ENCODE results near the gene ZNG1F.
"Not testable (repeated sequence)": the region's sequence is repeated elsewhere in the genome, so short reads cannot be mapped to it uniquely, and the experiment has no call there.

The ZNG1F gene

GRCh38 chr9:41189217-41189616 lies at the start of gene ZNG1F:
Gene ZNG1F, minus strand, starts transcription at chr9:41189317. Its CDS starts 59 bp downstream, at chr9:41189258.
- DNase-seq (ENCODE audit: low read depth in 1 of 2, low spot score in 1 of 2); in situ Hi-C loops (cut with HindIII; ENCODE audit: low pct_unique_long_range_greater_than_20kb, low sequenced_read_pairs): not testable (repeated sequence)

GRCh38 chr9:41237110-41237749 lies 48.1 kb upstream of the ZNG1F start:
- peak in 1 of 2 experiments; percentile 15 for DNase-seq (ENCODE audit: low read depth in 1 of 2, low spot score in 1 of 2)
- in situ Hi-C loops (cut with HindIII; ENCODE audit: low pct_unique_long_range_greater_than_20kb, low sequenced_read_pairs), result not testable (repeated sequence)

- DNase-seq (ENCODE audit: low read depth in 1 of 2, low spot score in 1 of 2); in situ Hi-C loops (cut with HindIII; ENCODE audit: low pct_unique_long_range_greater_than_20kb, low sequenced_read_pairs): not testable (repeated sequence)
Observed at GRCh38 chr9:41236486-41237109, 47.5 kb upstream of the ZNG1F start.

- in situ Hi-C loops (cut with HindIII; ENCODE audit: low pct_unique_long_range_greater_than_20kb, low sequenced_read_pairs), result not testable (repeated sequence)
- DNase-seq (ENCODE audit: low read depth in 1 of 2, low spot score in 1 of 2), result peak in 1 of 2 experiments; percentile 47
Observed at GRCh38 chr9:41234811-41235805, 46.0 kb upstream of the ZNG1F start.

GRCh38 chr9:41234221-41234620 lies 45.1 kb upstream of the ZNG1F start:
- DNase-seq (ENCODE audit: low read depth in 1 of 2, low spot score in 1 of 2); in situ Hi-C loops (cut with HindIII; ENCODE audit: low pct_unique_long_range_greater_than_20kb, low sequenced_read_pairs): not testable (repeated sequence)

- peak in 1 of 2 experiments; percentile 29 for DNase-seq (ENCODE audit: low read depth in 1 of 2, low spot score in 1 of 2)
- in situ Hi-C loops (cut with HindIII; ENCODE audit: low pct_unique_long_range_greater_than_20kb, low sequenced_read_pairs), result not testable (repeated sequence)
Observed at GRCh38 chr9:41232326-41232725, 43.2 kb upstream of the ZNG1F start.

- in situ Hi-C loops (cut with HindIII; ENCODE audit: low pct_unique_long_range_greater_than_20kb, low sequenced_read_pairs), result not testable (repeated sequence)
- peak in 1 of 2 experiments; percentile 43 for DNase-seq (ENCODE audit: low read depth in 1 of 2, low spot score in 1 of 2)
Observed at GRCh38 chr9:41230418-41230817, 41.3 kb upstream of the ZNG1F start.

GRCh38 chr9:41229408-41230401 lies 40.6 kb upstream of the ZNG1F start:
- no peak for TF ChIP-seq JUND (IDR thresholded peaks at IDR 0.05; ENCODE audit: low read depth)
- DNase-seq (ENCODE audit: low read depth in 1 of 2, low spot score in 1 of 2), result peak in 1 of 2 experiments; percentile 40
- in situ Hi-C loops (cut with HindIII; ENCODE audit: low pct_unique_long_range_greater_than_20kb, low sequenced_read_pairs), result no loop called here

- in situ Hi-C loops (cut with HindIII; ENCODE audit: low pct_unique_long_range_greater_than_20kb, low sequenced_read_pairs); DNase-seq (ENCODE audit: low read depth in 1 of 2, low spot score in 1 of 2): not testable (repeated sequence)
Observed at GRCh38 chr9:41219831-41220230, 30.7 kb upstream of the ZNG1F start.

- in situ Hi-C loops (cut with HindIII; ENCODE audit: low pct_unique_long_range_greater_than_20kb, low sequenced_read_pairs); DNase-seq (ENCODE audit: low read depth in 1 of 2, low spot score in 1 of 2): not testable (repeated sequence)
Observed at GRCh38 chr9:41188439-41188838, 678 bp downstream of the ZNG1F start.

GRCh38 chr9:41174994-41175393 lies 14.1 kb downstream of the ZNG1F start:
- in situ Hi-C loops (cut with HindIII; ENCODE audit: low pct_unique_long_range_greater_than_20kb, low sequenced_read_pairs), result not testable (repeated sequence)

GRCh38 chr9:41150116-41150515 lies 39.0 kb downstream of the ZNG1F start:
- DNase-seq (ENCODE audit: low read depth in 1 of 2, low spot score in 1 of 2); in situ Hi-C loops (cut with HindIII; ENCODE audit: low pct_unique_long_range_greater_than_20kb, low sequenced_read_pairs): not testable (repeated sequence)

More at GRCh38 chr9:41174994-41175393, 14.1 kb downstream of the ZNG1F start:
- not testable (repeated sequence) for DNase-seq (ENCODE audit: low read depth in 1 of 2, low spot score in 1 of 2)

GRCh38 chr9:41141878-41142277 lies 47.2 kb downstream of the ZNG1F start:
- not testable (repeated sequence) for DNase-seq (ENCODE audit: low read depth in 1 of 2, low spot score in 1 of 2)

GRCh38 chr9:41128581-41128980 lies 60.5 kb downstream of the ZNG1F start, which contains the start of gene FOXD4L6:
Gene FOXD4L6, minus strand, starts transcription at chr9:41128681. Its CDS starts 298 bp downstream, at chr9:41128383.
- DNase-seq (ENCODE audit: low read depth in 1 of 2, low spot score in 1 of 2); in situ Hi-C loops (cut with HindIII; ENCODE audit: low pct_unique_long_range_greater_than_20kb, low sequenced_read_pairs): not testable (repeated sequence)

More at GRCh38 chr9:41141878-41142277, 47.2 kb downstream of the ZNG1F start:
- in situ Hi-C loops (cut with HindIII; ENCODE audit: low pct_unique_long_range_greater_than_20kb, low sequenced_read_pairs), result not testable (repeated sequence)

GRCh38 chr9:41126746-41127446 lies 62.2 kb downstream of the ZNG1F start:
- DNase-seq (ENCODE audit: low read depth in 1 of 2, low spot score in 1 of 2); in situ Hi-C loops (cut with HindIII; ENCODE audit: low pct_unique_long_range_greater_than_20kb, low sequenced_read_pairs): not testable (repeated sequence)

- DNase-seq (ENCODE audit: low read depth in 1 of 2, low spot score in 1 of 2); in situ Hi-C loops (cut with HindIII; ENCODE audit: low pct_unique_long_range_greater_than_20kb, low sequenced_read_pairs): not testable (repeated sequence)
Observed at GRCh38 chr9:41125936-41126335, 63.2 kb downstream of the ZNG1F start.
